GM23248 (cell line): ENCODE results near the gene ZMIZ1. TPM values are rescaled to one million over a fixed set of nuclear protein-coding genes. Genes with fewer than 3 reads are reported as not detected.
A peak's percentile ranks its signal among the peaks of the same experiment; 100 is the strongest.
"Not testable (repeated sequence)": the region's sequence is repeated elsewhere in the genome, so short reads cannot be mapped to it uniquely, and the experiment has no call there.

Source experiments
- DNase-seq: peaks from one replicate; pipeline ENCODE4 v3.0.0-alpha.2; 2015
- H2AFZ ChIP-seq: fragments of 200-600 bp; sonication (generic); 2 replicates; pipeline ENCODE4 v1.6.1; 2016; ENCODE audit warnings: antibody characterized with exemption
- H3F3A ChIP-seq: fragments of 200-600 bp; sonication (generic); 2 replicates; pipeline ENCODE4 v1.6.1; 2016; ENCODE audit warnings: mild to moderate bottlenecking, antibody characterized with exemption, mixed run types; ENCODE audit not compliant: insufficient read depth
- H3K27ac ChIP-seq: fragments of 200-600 bp; sonication (generic); 2 replicates; pipeline ENCODE4 v1.5.1; 2016; ENCODE audit warnings: mild to moderate bottlenecking
- H3K27me3 ChIP-seq: fragments of 200-600 bp; sonication (generic); replicated peaks from 2 replicates; pipeline ENCODE4 v1.6.1; 2016; ENCODE audit warnings: mild to moderate bottlenecking; ENCODE audit not compliant: insufficient read depth
- H3K36me3 ChIP-seq: fragments of 200-600 bp; sonication (generic); 2 replicates; pipeline ENCODE4 v1.6.1; 2016; ENCODE audit warnings: low read depth, mild to moderate bottlenecking
- H3K4me1 ChIP-seq: fragments of 200-600 bp; sonication (generic); 2 replicates; pipeline ENCODE4 v1.6.1; 2016; ENCODE audit warnings: mild to moderate bottlenecking; ENCODE audit not compliant: insufficient read depth
- H3K4me2 ChIP-seq: fragments of 200-600 bp; sonication (generic); one replicate; pipeline ENCODE4 v1.6.1; 2016; ENCODE audit warnings: mild to moderate bottlenecking; ENCODE audit not compliant: unreplicated experiment
- H3K4me3 ChIP-seq: fragments of 200-600 bp; sonication (generic); 2 replicates; pipeline ENCODE4 v1.5.1; 2016; ENCODE audit warnings: mild to moderate bottlenecking
- H3K79me2 ChIP-seq: fragments of 200-600 bp; sonication (generic); 2 replicates; pipeline ENCODE4 v1.6.1; 2016; ENCODE audit warnings: mild to moderate bottlenecking; ENCODE audit not compliant: insufficient read depth
- H3K9ac ChIP-seq: fragments of 200-600 bp; sonication (generic); 2 replicates; pipeline ENCODE4 v1.6.1; 2016; ENCODE audit warnings: mild to moderate bottlenecking
- H3K9me2 ChIP-seq: fragments of 200-600 bp; sonication (generic); 2 replicates; pipeline ENCODE4 v1.6.1; 2016; ENCODE audit warnings: mixed run types, mild to moderate bottlenecking, moderate library complexity; ENCODE audit not compliant: insufficient read depth
- H3K9me3 ChIP-seq: fragments of 200-600 bp; sonication (generic); one replicate; pipeline ENCODE4 v1.6.1; 2017; ENCODE audit warnings: low read depth
- H4K20me1 ChIP-seq: fragments of 200-600 bp; sonication (generic); 2 replicates; pipeline ENCODE4 v1.6.0; 2016; ENCODE audit not compliant: insufficient read depth
- EZH2 ChIP-seq: fragments of 200-600 bp; sonication (generic); IDR thresholded peaks from 2 replicates; pipeline ENCODE4 v1.6.1; 2018; ENCODE audit warnings: antibody characterized with exemption, mild to moderate bottlenecking; ENCODE audit not compliant: insufficient read depth, poor library complexity, severe bottlenecking
- EZH2phosphoT487 ChIP-seq: fragments of 200-600 bp; sonication (generic); IDR thresholded peaks from 2 replicates; pipeline ENCODE4 v1.6.1; 2018; ENCODE audit warnings: antibody characterized with exemption, moderate library complexity, mild to moderate bottlenecking, low read depth; ENCODE audit not compliant: insufficient read depth
- WGBS, 2 experiments: methylation state at CpG; one replicate each; pipeline ENCODE4 v1.1.6; 2015 to 2017; ENCODE audit warnings: low lambda C conversion rate in 2 of 2, low coverage in 1 of 2; ENCODE audit errors: missing lambda C conversion rate in 2 of 2; 5-methylcytosine and 5-hydroxymethylcytosine counted together
- in situ Hi-C: fragments of 300-500 bp; cut with MboI; formaldehyde crosslinking; loops from 2 replicates; pipeline ENCODE4 v1.15.0; 2020
- polyA plus RNA-seq: library from polyadenylated mRNA; unstranded; fragments of >200 nt; fragmentation: Nextera tagmentation; extraction: Ambion mirVana; gene quantifications from 2 replicates; pipeline ENCODE4 v1.2.1, GENCODE V29; 2016
- total RNA-seq: library from RNA; depleted of rRNA; stranded (reverse); fragments of >200 nt; shearing (Covaris generic); gene quantifications from 2 replicates; pipeline ENCODE4 v1.2.3, GENCODE V29; 2014

ZMIZ1 gene
- total and polyA plus RNA-seq, 2 experiments from 2014 or later, result 21.9 to 28.4 TPM

DNA sequence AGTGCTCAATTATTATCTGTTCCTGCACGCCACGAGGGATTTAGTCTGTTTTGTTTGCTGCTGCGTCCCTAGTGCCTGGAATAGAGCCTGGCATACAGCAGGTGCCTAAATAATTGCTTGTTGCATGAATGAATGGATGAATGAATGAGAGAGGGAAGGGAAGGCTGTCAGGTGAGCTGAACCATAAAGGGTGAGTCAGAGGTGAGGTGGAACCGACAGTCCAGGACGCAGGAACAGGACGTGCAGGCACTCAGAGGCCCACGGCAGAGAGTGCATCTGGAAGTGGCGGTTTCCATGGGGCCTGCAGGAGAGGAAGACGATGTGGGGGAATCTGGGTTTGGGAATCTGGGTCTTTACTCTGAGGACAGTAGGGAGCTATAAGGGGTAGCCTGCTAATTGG lies 260.8 kb downstream of the ZMIZ1 start:
- in situ Hi-C loops, result no loop called here
- no peaks in the 10 kb centered on the region for H3K9me3 ChIP-seq
- DNase-seq, result no peak
- TF ChIP-seq EZH2 (no peak), EZH2phosphoT487 (no peak)
- no peaks in the 10 kb centered on the region for H3K27me3 ChIP-seq
- H4K20me1 ChIP-seq, result no peaks in the 10 kb centered on the region
- no peaks in the 10 kb centered on the region for H3K79me2 ChIP-seq
- no peak overlapping the region for H3K27ac ChIP-seq
- H3K36me3 ChIP-seq, result no peaks in the 10 kb centered on the region
- WGBS, 2 experiments, result 94% methylated on average over 9 of the region's 9 CpGs
- H3K4me3 ChIP-seq, result no peak overlapping the region
- H3K9me2 ChIP-seq, result no peaks in the 10 kb centered on the region
- H2AFZ ChIP-seq, result no peak overlapping the region
- no peak overlapping the region for H3K9ac ChIP-seq
- H3F3A ChIP-seq, result peaks cover 11% of the 10 kb centered on the region
- H3K4me2 ChIP-seq, result no peak overlapping the region
- H3K4me1 ChIP-seq, result peaks cover 23% of the 10 kb centered on the region

DNA sequence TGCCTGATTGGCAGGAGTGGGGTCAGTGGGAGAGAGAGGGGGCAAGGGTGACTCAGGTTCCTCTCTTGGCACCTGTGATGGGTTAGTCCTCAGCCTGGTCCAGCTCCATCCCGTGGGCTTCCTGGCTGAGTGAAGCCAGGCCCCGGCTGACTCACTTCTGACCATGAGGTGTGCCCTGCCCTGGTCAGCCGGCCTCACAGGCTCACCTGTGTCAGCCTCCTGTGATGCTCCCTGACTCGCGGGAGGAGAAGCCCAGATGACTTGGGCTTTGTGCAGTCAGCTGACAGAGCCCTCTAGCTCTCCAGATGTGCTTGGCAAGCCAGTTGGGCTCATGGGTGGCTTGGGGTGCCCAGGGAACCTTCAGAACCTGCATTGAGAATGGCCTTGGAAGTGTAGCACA lies 262.5 kb downstream of the ZMIZ1 start:
- peak overlapping the region; percentile 48 for H3K9ac ChIP-seq

DNA sequence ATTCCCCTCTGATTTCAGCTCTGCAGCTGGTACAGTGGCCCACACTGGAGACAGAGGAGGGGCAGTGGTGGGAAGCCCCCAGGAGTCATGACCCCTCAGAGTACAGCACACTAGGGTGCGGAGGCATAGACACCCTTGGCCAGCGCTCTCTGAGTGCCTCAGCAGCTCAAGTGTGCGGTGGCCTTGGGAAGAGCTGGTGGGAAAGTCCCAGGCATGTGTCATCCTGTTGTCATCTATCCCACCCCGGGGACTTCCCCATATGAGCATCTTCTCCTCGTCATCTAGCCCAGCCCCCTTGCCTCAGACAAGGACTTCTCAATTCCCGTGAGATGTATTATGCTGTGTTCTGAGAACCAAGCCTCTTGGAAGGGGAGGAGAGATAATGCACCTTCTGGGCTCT lies 262.9 kb downstream of the ZMIZ1 start:
- H3K27me3 ChIP-seq, result no peaks in the 10 kb centered on the region
- peak overlapping the region; percentile 48 for H3K9ac ChIP-seq
- no peaks in the 10 kb centered on the region for H3K9me2 ChIP-seq
- H3K4me1 ChIP-seq, result peaks cover 23% of the 10 kb centered on the region
- peak; percentile 95 for DNase-seq
- no peaks in the 10 kb centered on the region for H3K36me3 ChIP-seq
- H3K4me3 ChIP-seq, result no peak overlapping the region
- WGBS, 2 experiments, result 7 to 13% methylated on average over 6 of the region's 6 CpGs
- H3K79me2 ChIP-seq, result no peaks in the 10 kb centered on the region
- in situ Hi-C loops, result no loop called here
- TF ChIP-seq EZH2 (no peak), EZH2phosphoT487 (no peak)
- peaks cover 11% of the 10 kb centered on the region for H3F3A ChIP-seq
- H4K20me1 ChIP-seq, result no peaks in the 10 kb centered on the region
- H3K4me2 ChIP-seq, result no peak overlapping the region
- H3K27ac ChIP-seq, result peak overlapping the region; percentile 65
- no peaks in the 10 kb centered on the region for H3K9me3 ChIP-seq
- no peak overlapping the region for H2AFZ ChIP-seq

More for the DNA sequence above, 262.5 kb downstream of the ZMIZ1 start:
- TF ChIP-seq EZH2 (no peak), EZH2phosphoT487 (no peak)
- Histone ChIP-seq H3K79me2 (no peaks in the 10 kb centered on the region), H3K27me3 (no peaks in the 10 kb centered on the region), H3K9me3 (no peaks in the 10 kb centered on the region), H3F3A (peaks cover 11% of the 10 kb centered on the region), H3K4me1 (peaks cover 23% of the 10 kb centered on the region), H2AFZ (no peak overlapping the region), H3K9me2 (no peaks in the 10 kb centered on the region), H4K20me1 (no peaks in the 10 kb centered on the region), H3K27ac (peak overlapping the region; percentile 65), H3K4me3 (no peak overlapping the region), H3K4me2 (no peak overlapping the region), H3K36me3 (no peaks in the 10 kb centered on the region)
- no peak for DNase-seq
- in situ Hi-C loops, result no loop called here
- WGBS, 2 experiments, result 38 to 90% methylated on average over 1 to 5 of the region's 5 CpGs

DNA sequence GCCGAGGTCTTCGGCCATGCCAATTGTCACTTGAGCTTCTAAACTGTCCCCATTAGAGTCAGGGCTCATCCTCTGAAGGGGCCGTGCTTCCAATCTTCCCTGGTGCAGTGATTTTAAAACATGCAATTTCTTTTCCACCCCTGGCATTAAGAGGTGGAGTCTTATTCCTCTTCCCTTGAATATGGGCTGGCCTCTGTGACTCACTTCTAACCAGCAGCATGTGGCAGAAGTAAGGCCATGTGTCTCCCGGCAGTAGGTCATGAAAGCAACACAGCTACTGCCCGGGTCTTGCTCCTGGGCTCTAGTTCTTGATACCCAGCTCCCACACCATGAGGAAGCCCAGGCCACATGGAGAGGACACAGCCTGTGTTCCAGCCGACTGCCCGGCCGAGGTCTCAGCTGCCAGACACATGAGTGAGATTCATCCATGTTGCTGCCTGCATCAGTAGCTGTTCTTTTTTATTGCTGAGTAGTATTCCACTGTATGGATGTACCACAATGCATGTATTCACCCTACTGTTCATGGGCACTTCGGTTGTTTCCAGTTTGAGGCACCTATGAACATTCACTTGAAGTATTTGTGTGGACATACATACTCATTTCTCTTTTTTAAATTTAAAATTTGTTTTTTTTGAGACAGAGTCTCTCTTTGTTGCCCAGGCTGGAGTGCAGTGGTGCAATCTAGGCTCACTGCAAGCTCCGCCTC lies 264.0 kb downstream of the ZMIZ1 start:
- H3K79me2 ChIP-seq, H3K4me2 ChIP-seq, H3K36me3 ChIP-seq, H2AFZ ChIP-seq, DNase-seq, H3K4me3 ChIP-seq, H4K20me1 ChIP-seq, H3K27me3 ChIP-seq, H3K9me2 ChIP-seq, in situ Hi-C loops, H3K9me3 ChIP-seq: not testable (repeated sequence)
- Histone ChIP-seq H3F3A (peaks cover 11% of the 10 kb centered on the region), H3K27ac (peak overlapping the region; percentile 89), H3K9ac (peak overlapping the region; percentile 44), H3K4me1 (peaks cover 23% of the 10 kb centered on the region)
- WGBS, 2 experiments, result 77 to 78% methylated on average over 2 of the region's 10 CpGs

DNA sequence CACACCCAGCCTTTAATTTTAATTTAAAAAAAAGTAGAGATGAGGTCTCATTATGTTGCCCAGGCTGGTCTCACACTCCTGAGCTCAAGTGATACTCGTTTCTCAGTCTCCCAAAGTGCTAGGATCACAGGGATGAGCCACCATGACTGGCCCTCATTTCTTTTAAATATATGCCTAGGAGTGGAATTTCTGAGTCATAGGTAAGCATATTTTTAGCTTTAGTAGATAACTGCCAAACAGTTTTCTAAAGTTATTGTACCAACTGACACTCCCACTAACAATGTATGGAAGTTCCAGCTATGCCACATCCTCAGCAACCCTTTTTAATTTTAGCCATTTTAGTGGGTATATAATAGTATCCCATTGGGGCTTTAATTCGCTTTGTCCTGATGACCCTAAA lies 264.7 kb downstream of the ZMIZ1 start:
- TF ChIP-seq EZH2phosphoT487 (no peak), EZH2 (no peak)
- H3K36me3 ChIP-seq, result no peaks in the 10 kb centered on the region
- no peaks in the 10 kb centered on the region for H3K9me3 ChIP-seq
- peak overlapping the region; percentile 27; the same call in 1 of the 2 replicates for H2AFZ ChIP-seq
- H4K20me1 ChIP-seq, result no peaks in the 10 kb centered on the region
- H3K4me1 ChIP-seq, result peaks cover 23% of the 10 kb centered on the region
- peak overlapping the region; percentile 20 for H3K4me2 ChIP-seq
- no peaks in the 10 kb centered on the region for H3K9me2 ChIP-seq
- in situ Hi-C loops, result no loop called here
- H3K27ac ChIP-seq, result peak overlapping the region; percentile 89
- no peaks in the 10 kb centered on the region for H3K27me3 ChIP-seq
- peak overlapping the region; percentile 44 for H3K9ac ChIP-seq
- H3K4me3 ChIP-seq, result no peak overlapping the region
- no peaks in the 10 kb centered on the region for H3K79me2 ChIP-seq
- peak; percentile 94 for DNase-seq
- H3F3A ChIP-seq, result peaks cover 11% of the 10 kb centered on the region
- 27 to 28% methylated on average over 2 of the region's 2 CpGs for WGBS, 2 experiments
